Measurements from ENCODE around the gene APBA2.

- TF ChIP-seq, protein P1, sequence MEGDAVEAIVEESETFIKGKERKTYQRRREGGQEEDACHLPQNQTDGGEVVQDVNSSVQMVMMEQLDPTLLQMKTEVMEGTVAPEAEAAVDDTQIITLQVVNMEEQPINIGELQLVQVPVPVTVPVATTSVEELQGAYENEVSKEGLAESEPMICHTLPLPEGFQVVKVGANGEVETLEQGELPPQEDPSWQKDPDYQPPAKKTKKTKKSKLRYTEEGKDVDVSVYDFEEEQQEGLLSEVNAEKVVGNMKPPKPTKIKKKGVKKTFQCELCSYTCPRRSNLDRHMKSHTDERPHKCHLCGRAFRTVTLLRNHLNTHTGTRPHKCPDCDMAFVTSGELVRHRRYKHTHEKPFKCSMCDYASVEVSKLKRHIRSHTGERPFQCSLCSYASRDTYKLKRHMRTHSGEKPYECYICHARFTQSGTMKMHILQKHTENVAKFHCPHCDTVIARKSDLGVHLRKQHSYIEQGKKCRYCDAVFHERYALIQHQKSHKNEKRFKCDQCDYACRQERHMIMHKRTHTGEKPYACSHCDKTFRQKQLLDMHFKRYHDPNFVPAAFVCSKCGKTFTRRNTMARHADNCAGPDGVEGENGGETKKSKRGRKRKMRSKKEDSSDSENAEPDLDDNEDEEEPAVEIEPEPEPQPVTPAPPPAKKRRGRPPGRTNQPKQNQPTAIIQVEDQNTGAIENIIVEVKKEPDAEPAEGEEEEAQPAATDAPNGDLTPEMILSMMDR (IDR thresholded peaks at IDR 0.05 in 8 of 11, conservative IDR thresholded peaks at IDR 0.05 in 3 of 11): no peak
- no peak for TF ChIP-seq POLR2A (IDR thresholded peaks at IDR 0.05)
These were observed 182.2 kb downstream of the APBA2 start for GRCh38 chr15:29067949-29068348.
